HL-60 (cell line): ENCODE measurements around the gene CTNND2.
A peak's percentile ranks its signal among the peaks of the same experiment; 100 is the strongest.

ENCODE experiments used
- DNase-seq, 2 experiments: peaks; one replicate each; pipeline ENCODE4 v3.0.0-alpha.2; 2010 to 2020; ENCODE audit warnings: low read depth in 1 of 2, low spot score in 1 of 2
- H3K27ac ChIP-seq: fragments of 250-450 bp; sonication (Bioruptor Pico); replicated peaks from 2 replicates; pipeline ENCODE4 v1.5.1; 2020; ENCODE audit warnings: mild to moderate bottlenecking, moderate library complexity
- H3K27me3 ChIP-seq: fragments of 250-450 bp; sonication (Bioruptor Pico); 2 replicates; pipeline ENCODE4 v1.5.1; 2021; ENCODE audit warnings: mild to moderate bottlenecking, moderate library complexity; ENCODE audit not compliant: insufficient read depth, poor library complexity, severe bottlenecking
- H3K4me3 ChIP-seq: replicated peaks from 2 replicates; pipeline ENCODE4 v1.5.1; 2011; ENCODE audit warnings: mild to moderate bottlenecking, control low read depth, low read length; ENCODE audit not compliant: insufficient read depth
- GABPA ChIP-seq: IDR thresholded peaks from 2 replicates; pipeline ENCODE4 v1.6.1; 2012; ENCODE audit warnings: low read depth
- POLR2AphosphoS5 ChIP-seq: IDR thresholded peaks from 2 replicates; pipeline ENCODE4 v1.6.1; 2012; ENCODE audit warnings: low read depth
- SPI1 ChIP-seq: IDR thresholded peaks from 2 replicates; pipeline ENCODE4 v1.6.1; 2012; ENCODE audit warnings: low read depth, mild to moderate bottlenecking, borderline replicate concordance
- TF ChIP-seq, protein P1 (sequence below): IDR thresholded peaks from one replicate; pipeline ENCODE4 v1.5.1; 2011; ENCODE audit warnings: low read length, control low read depth, inconsistent platforms; ENCODE audit not compliant: insufficient read depth
- TF ChIP-seq, protein P2 (sequence below): IDR thresholded peaks from 2 replicates; pipeline ENCODE4 v1.6.1; 2012; ENCODE audit warnings: low read depth; ENCODE audit not compliant: insufficient replicate concordance

Gene CTNND2

DNA sequence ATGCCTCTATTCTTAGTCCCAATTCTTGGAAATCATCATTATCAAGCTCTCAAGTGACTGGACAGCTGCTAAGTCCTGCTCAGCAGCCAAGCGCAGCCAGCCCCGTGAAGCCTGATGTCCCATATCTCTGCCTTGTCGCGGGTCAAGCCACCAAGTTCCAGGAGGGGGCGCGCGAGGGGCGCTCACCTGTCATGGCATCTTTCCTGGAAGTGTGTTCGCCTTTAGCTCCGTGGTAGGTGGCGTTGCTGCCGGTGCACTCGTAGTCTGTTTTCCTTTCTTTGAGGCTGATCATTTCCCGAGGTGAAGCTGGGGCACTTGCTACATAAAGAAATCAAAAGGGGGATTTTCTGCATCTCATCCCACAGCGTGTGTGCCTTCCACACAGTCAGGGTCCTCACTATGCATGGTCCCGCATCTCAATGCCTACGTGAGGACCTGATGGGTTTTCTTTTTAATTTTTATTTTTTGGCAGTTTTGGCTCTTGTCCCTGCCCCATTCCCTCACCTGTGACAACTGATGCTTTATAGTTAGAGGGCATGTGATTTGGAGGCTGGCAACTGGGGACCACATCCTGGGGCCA, 916.2 kb downstream of the CTNND2 start:
- Histone ChIP-seq H3K27me3 (peaks cover 3% of the 10 kb centered on the region), H3K27ac (no peak overlapping the region), H3K4me3 (no peak overlapping the region)
- TF ChIP-seq POLR2AphosphoS5 (no peak), GABPA (no peak)
- TF ChIP-seq, protein P1, sequence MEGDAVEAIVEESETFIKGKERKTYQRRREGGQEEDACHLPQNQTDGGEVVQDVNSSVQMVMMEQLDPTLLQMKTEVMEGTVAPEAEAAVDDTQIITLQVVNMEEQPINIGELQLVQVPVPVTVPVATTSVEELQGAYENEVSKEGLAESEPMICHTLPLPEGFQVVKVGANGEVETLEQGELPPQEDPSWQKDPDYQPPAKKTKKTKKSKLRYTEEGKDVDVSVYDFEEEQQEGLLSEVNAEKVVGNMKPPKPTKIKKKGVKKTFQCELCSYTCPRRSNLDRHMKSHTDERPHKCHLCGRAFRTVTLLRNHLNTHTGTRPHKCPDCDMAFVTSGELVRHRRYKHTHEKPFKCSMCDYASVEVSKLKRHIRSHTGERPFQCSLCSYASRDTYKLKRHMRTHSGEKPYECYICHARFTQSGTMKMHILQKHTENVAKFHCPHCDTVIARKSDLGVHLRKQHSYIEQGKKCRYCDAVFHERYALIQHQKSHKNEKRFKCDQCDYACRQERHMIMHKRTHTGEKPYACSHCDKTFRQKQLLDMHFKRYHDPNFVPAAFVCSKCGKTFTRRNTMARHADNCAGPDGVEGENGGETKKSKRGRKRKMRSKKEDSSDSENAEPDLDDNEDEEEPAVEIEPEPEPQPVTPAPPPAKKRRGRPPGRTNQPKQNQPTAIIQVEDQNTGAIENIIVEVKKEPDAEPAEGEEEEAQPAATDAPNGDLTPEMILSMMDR: peak; percentile 51
- TF ChIP-seq, protein P2, sequence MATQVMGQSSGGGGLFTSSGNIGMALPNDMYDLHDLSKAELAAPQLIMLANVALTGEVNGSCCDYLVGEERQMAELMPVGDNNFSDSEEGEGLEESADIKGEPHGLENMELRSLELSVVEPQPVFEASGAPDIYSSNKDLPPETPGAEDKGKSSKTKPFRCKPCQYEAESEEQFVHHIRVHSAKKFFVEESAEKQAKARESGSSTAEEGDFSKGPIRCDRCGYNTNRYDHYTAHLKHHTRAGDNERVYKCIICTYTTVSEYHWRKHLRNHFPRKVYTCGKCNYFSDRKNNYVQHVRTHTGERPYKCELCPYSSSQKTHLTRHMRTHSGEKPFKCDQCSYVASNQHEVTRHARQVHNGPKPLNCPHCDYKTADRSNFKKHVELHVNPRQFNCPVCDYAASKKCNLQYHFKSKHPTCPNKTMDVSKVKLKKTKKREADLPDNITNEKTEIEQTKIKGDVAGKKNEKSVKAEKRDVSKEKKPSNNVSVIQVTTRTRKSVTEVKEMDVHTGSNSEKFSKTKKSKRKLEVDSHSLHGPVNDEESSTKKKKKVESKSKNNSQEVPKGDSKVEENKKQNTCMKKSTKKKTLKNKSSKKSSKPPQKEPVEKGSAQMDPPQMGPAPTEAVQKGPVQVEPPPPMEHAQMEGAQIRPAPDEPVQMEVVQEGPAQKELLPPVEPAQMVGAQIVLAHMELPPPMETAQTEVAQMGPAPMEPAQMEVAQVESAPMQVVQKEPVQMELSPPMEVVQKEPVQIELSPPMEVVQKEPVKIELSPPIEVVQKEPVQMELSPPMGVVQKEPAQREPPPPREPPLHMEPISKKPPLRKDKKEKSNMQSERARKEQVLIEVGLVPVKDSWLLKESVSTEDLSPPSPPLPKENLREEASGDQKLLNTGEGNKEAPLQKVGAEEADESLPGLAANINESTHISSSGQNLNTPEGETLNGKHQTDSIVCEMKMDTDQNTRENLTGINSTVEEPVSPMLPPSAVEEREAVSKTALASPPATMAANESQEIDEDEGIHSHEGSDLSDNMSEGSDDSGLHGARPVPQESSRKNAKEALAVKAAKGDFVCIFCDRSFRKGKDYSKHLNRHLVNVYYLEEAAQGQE: no peak
- peak in 1 of 2 experiments; percentile 45 for DNase-seq

DNA sequence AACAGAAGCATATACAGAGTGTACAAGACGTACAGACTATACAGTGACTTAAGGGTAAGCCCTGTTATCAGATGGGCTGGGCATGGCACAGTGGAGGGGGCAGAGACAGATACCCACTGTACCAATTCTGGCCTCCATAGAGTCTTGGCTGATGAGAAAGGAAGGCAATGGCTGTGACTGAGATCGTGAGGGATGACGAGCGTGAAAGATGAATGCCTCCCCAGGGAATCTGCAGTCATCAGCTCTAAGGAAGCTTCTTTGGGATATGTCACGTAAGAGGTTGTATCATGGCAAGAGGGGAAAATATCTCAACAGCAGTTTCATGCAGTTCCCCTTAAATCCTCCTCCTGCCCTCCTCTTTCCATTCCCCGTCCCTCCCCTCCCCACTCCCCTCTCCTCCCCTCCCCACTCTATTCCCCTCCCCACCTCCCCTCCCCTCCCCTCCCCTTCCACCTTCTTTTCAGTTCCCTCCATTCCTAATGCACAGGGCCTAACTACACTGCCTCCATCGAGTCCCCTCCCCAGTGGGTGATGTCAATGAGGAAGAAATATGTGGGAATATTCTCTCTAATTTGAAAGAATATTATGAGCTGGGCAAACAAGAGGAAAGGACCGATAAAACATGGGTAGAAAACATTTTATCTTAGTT, 916.8 kb downstream of the CTNND2 start:
- TF ChIP-seq GABPA (no peak), SPI1 (no peak), POLR2AphosphoS5 (no peak)
- TF ChIP-seq, protein P1: no peak
- TF ChIP-seq, protein P2: no peak
- no peak for DNase-seq
- Histone ChIP-seq H3K27ac (no peak overlapping the region), H3K27me3 (peaks cover 3% of the 10 kb centered on the region), H3K4me3 (no peak overlapping the region)

DNA sequence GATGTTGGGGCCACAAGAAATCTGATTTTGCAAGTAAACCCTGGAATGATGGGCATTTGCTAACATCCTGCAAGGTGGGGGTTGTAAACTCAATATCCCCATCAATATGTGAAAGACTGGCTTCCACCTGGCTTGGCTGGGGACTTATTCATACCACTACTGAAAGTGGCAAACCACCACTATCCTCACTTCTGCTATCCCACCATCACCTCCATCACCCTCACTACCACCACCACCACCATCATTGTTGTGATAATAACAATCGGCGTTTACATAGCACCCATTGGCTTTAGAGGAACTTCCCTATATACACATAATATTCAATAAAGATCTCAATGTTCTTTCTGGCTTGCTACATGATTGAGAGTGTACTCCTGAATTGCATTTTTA, 918.5 kb downstream of the CTNND2 start:
- TF ChIP-seq SPI1: no peak
- TF ChIP-seq, protein P1: no peak
- TF ChIP-seq, protein P2: no peak
- TF ChIP-seq GABPA: no peak
- no peak for TF ChIP-seq POLR2AphosphoS5
- no peak for DNase-seq
- Histone ChIP-seq H3K4me3 (no peak overlapping the region), H3K27me3 (peaks cover 3% of the 10 kb centered on the region), H3K27ac (no peak overlapping the region)
